Measurements from ENCODE around the gene SOX1.

DNA sequence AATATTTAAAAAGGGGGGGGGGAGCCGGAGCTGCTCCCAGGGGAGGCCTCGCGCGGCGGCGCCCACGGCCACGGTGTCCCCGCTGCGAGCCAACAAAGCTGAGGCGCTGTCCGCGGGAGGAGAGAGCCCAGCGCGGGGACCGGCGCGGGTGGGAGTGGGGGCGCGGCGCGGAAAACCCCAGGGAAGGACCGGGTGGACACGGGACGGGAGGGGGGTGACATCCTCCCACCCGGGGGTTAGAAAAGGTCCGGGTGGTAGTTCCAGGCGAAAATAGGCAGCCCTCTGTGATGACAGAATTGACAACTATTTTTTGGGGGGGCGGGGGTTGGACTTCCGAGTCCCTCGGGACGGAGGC lies 11.1 kb upstream of the SOX1 start:
- TF ChIP-seq ZNF555 (tag by site-specific recombination; conservative IDR thresholded peaks at IDR 0.05) = no peak
- TF ChIP-seq, protein P1, sequence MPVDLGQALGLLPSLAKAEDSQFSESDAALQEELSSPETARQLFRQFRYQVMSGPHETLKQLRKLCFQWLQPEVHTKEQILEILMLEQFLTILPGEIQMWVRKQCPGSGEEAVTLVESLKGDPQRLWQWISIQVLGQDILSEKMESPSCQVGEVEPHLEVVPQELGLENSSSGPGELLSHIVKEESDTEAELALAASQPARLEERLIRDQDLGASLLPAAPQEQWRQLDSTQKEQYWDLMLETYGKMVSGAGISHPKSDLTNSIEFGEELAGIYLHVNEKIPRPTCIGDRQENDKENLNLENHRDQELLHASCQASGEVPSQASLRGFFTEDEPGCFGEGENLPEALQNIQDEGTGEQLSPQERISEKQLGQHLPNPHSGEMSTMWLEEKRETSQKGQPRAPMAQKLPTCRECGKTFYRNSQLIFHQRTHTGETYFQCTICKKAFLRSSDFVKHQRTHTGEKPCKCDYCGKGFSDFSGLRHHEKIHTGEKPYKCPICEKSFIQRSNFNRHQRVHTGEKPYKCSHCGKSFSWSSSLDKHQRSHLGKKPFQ (tag by site-specific recombination; IDR thresholded peaks at IDR 0.05) = no peak
